Measurements from ENCODE around the gene TRIM44. TPM values are rescaled to one million over a fixed set of nuclear protein-coding genes. Genes with fewer than 3 reads are reported as not detected.

The TRIM44 gene
- total RNA-seq, 2 experiments from 2014 or later = 37.4 to 40.1 TPM

- intact Hi-C loops (cut with micrococcal nuclease) = no loop called here
- TF ChIP-seq CTCF (IDR thresholded peaks at IDR 0.05) = no peak
- no peaks in the 10 kb centered on the region for H3K4me1 Mint-ChIP-seq (ENCODE audit: low read depth)
- ATAC-seq (no peak), DNase-seq (no peak)
- H3K27me3 Mint-ChIP-seq = peaks cover 24% of the 10 kb centered on the region
- H3K9me3 Mint-ChIP-seq = no peaks in the 10 kb centered on the region
- ChIA-PET POLR2A (no interaction called here), CTCF (no interaction called here)
- H3K36me3 Mint-ChIP-seq (ENCODE audit: low read depth) = no peaks in the 10 kb centered on the region
- H3K27ac Mint-ChIP-seq = no peak overlapping the region
- no peak overlapping the region for H3K4me3 Mint-ChIP-seq
Observed at GRCh38 chr11:35654711-35655110, 7.9 kb upstream of the TRIM44 start.

DNA sequence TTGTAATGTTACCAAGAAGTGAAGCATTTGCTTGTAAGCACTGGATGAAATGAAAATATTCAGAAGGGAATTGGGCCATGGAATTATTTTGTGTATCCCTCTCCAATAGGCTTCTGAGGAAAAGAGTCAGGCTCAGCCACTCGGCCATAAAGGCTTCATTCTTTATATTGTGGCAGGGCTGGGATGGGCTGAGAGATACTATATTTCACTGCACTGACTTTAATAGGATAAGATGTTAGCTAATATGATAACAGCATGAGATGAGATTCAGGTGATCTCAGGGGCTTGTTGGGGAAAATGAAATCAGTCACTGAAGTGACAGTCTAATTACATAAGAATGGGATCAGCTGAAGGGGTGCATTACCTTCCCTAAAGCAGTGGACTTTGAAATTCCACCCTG is 7.3 kb upstream of the TRIM44 start:
- CTCF ChIA-PET = no interaction called here
- no peaks in the 10 kb centered on the region for H3K36me3 Mint-ChIP-seq (ENCODE audit: low read depth)
- no peaks in the 10 kb centered on the region for H3K9me3 Mint-ChIP-seq

DNA sequence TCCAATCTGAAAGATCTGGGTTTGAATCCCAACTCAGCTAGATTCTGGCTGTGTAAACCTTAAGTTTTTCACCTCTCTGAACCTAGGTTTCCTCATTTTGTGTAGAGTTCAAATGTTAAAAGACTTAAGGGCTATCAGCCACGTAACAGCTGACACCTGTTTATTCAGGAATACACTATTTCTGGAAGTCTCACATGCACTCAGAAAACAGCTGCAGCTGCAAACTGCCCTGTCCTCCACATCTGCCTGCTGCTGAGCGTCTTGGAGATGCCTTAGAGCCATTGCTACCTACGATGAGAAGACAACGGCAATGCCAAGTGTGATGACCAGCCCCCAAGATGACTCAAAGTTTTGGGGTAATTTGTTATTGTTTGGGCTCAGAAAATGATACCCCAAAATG is 6.7 kb upstream of the TRIM44 start:
- no peak for TF ChIP-seq CTCF (IDR thresholded peaks at IDR 0.05)
- H3K4me3 Mint-ChIP-seq = no peak overlapping the region
- H3K27me3 Mint-ChIP-seq = peaks cover 23% of the 10 kb centered on the region
- intact Hi-C loops (cut with micrococcal nuclease) = no loop called here
- no peaks in the 10 kb centered on the region for H3K36me3 Mint-ChIP-seq (ENCODE audit: low read depth)
- H3K9me3 Mint-ChIP-seq = no peaks in the 10 kb centered on the region
- no peak overlapping the region for H3K27ac Mint-ChIP-seq
- H3K4me1 Mint-ChIP-seq (ENCODE audit: low read depth) = no peaks in the 10 kb centered on the region
- ChIA-PET POLR2A (no interaction called here), CTCF (no interaction called here)
- ATAC-seq = no peak
- DNase-seq = no peak

More for the DNA sequence above, 7.3 kb upstream of the TRIM44 start:
- ATAC-seq (no peak), DNase-seq (no peak)
- intact Hi-C loops (cut with micrococcal nuclease) = no loop called here
- POLR2A ChIA-PET = no interaction called here
- Mint-ChIP-seq H3K4me1 (ENCODE audit: low read depth) (no peaks in the 10 kb centered on the region), H3K27ac (no peak overlapping the region), H3K4me3 (no peak overlapping the region), H3K27me3 (peaks cover 24% of the 10 kb centered on the region)
- TF ChIP-seq CTCF (IDR thresholded peaks at IDR 0.05) = no peak

DNA sequence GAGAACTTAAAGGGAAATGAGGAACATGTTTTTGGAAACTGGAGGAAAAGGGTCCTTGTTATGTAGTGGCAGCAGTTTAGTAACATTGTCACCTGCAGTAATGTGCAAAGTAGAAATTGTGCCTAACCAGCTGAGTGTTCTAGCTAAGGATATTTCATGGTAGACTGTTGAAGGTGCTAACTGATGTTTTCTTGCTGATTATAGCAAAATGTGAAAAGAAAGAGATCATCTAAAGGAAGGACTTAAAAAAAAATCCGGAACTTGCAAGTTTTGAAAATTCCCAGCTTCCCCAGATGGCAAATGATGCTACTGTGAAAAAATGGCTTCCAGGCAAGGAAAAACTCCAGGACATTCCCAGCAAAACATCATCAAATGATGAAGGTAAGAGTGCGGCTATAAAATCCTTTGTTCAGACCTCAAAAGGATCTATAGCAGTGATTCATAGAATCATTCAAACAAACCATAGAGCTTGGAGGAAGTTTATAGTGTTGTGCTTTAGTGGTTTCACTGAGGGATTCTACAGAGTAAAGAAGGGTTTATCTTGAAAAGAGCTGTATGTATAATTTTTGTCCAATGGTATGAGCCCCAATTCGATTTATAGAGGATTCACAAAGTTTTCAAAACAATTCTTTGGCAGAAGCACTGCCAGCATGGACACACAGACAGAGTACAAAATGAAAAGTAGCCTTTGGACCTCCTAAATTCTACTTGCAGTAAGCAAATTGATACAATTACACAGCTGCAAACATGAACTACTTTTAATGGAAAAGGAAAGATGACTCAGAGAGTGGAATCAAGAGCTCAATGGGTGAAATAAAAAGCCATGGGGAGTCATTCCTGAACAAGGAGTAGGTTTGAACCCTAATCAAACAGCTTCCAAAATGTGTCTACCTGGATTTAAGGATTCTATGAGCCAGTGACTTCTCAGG is 4.3 kb upstream of the TRIM44 start:
- Mint-ChIP-seq H3K27me3 (peaks cover 13% of the 10 kb centered on the region), H3K27ac (no peak overlapping the region), H3K9me3 (peaks cover 3% of the 10 kb centered on the region), H3K36me3 (ENCODE audit: low read depth) (peaks cover 4% of the 10 kb centered on the region), H3K4me1 (ENCODE audit: low read depth) (peaks cover 11% of the 10 kb centered on the region), H3K4me3 (no peak overlapping the region)
- POLR2A ChIA-PET = no interaction called here
- TF ChIP-seq CTCF (IDR thresholded peaks at IDR 0.05) = no peak
- DNase-seq (no peak), ATAC-seq (no peak)
- CTCF ChIA-PET = interaction anchor here (2.1 kb wide), 1 partner anchor 164 kb away, joined by 11 read pairs; no protein-coding TSS in a partner anchor
- intact Hi-C loops (cut with micrococcal nuclease) = no loop called here

- no peak overlapping the region for H3K27ac Mint-ChIP-seq
- ChIA-PET CTCF (interaction anchor here (0.7 kb wide), 1 partner anchor 161 kb away, joined by 3 read pairs; no protein-coding TSS in a partner anchor), POLR2A (interaction anchor here (1.2 kb wide), 1 partner anchor 10 kb away, joined by 3 read pairs; no protein-coding TSS in a partner anchor)
- H3K9me3 Mint-ChIP-seq = peaks cover 27% of the 10 kb centered on the region
- peak overlapping the region; percentile 92 for H3K4me3 Mint-ChIP-seq
- H3K4me1 Mint-ChIP-seq (ENCODE audit: low read depth) = peaks cover 34% of the 10 kb centered on the region
- peaks cover 4% of the 10 kb centered on the region for H3K27me3 Mint-ChIP-seq
- TF ChIP-seq CTCF (IDR thresholded peaks at IDR 0.05) = no peak
- ATAC-seq (no peak), DNase-seq (no peak)
- intact Hi-C loops (cut with micrococcal nuclease) = no loop called here
- peaks cover 28% of the 10 kb centered on the region for H3K36me3 Mint-ChIP-seq (ENCODE audit: low read depth)
Observed at GRCh38 chr11:35661534-35661933, 1.0 kb upstream of the TRIM44 start.

All from activated CD8-positive, alpha-beta T cell treated with anti-CD3 and anti-CD28 coated beads for 36 hours (primary cell).